ENCODE results near the gene NPAP1. TPM values are rescaled to one million over a fixed set of nuclear protein-coding genes. Genes with fewer than 3 reads are reported as not detected.

NPAP1 gene
- total and polyA plus RNA-seq, 10 of the 15 experiments (the other 5 are each of a cell fraction or from before 2014, with no cell fraction given): not detected

DNA sequence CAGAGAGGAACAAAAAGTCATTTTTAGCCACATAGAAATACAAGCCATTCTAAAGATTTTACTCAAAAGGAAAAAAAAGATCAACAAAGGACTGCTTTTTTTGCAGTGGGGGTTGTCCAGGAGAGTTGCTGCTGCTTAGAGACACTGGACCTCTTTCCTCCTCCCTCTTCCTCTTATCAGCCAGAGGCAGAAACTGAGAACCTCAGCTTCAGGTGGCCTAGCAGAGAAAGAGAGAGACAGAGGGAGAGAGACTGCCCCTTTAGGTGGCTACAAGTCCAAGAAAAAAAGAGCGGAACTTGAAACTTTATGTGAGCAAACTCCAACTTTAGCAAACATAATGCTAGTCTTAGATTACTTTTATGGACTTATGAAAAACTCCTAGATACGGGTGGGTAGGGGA is 54.2 kb downstream of the NPAP1 start (continued):
- TF ChIP-seq EP300 (IDR thresholded peaks at IDR 0.05; ENCODE audit: borderline replicate concordance in 1 of 2, control insufficient read depth in 1 of 2, low read depth in 2 of 2, low read length in 2 of 2): no peak
- TF ChIP-seq PAX8 (IDR thresholded peaks at IDR 0.05): no peak
- no peak for TF ChIP-seq MTA3 (IDR thresholded peaks at IDR 0.05; ENCODE audit: borderline replicate concordance, low read length)
- no peak for TF ChIP-seq FOS (IDR thresholded peaks at IDR 0.05; ENCODE audit: borderline replicate concordance, extremely low read depth, insufficient read length)
- TF ChIP-seq RFX5 (IDR thresholded peaks at IDR 0.05; ENCODE audit: low read depth, low read length): no peak
- TF ChIP-seq YY1 (IDR thresholded peaks at IDR 0.05; ENCODE audit: low read depth, low read length): no peak
- no peak for TF ChIP-seq SMAD1 (IDR thresholded peaks at IDR 0.05; ENCODE audit: low read depth, partially characterized antibody)
- TF ChIP-seq BRCA1 (IDR thresholded peaks at IDR 0.05; ENCODE audit: low read depth, low read length): no peak
- no peak for TF ChIP-seq CTCF (IDR thresholded peaks at IDR 0.05 in 2 of 3, conservative IDR thresholded peaks at IDR 0.05 in 1 of 3; ENCODE audit: control insufficient read depth in 2 of 3, extremely low read depth in 1 of 3, insufficient read depth in 1 of 3, low read depth in 3 of 3, low read length in 3 of 3)
- no peak for TF ChIP-seq CBX3 (IDR thresholded peaks at IDR 0.05; ENCODE audit: borderline replicate concordance, low read depth)
